NCI-H748 (cell line): ENCODE measurements around the gene SPOCK1.
"Not testable (repeated sequence)": the region's sequence is repeated elsewhere in the genome, so short reads cannot be mapped to it uniquely, and the experiment has no call there.

ENCODE experiments used
- DNase-seq: peaks from one replicate; lab custom pipeline; 2025; ENCODE audit not compliant: unreplicated experiment; lab: John Stamatoyannopoulos, UW

Gene SPOCK1

GRCh38 chr5:137269274-137269673 lies 229.9 kb downstream of the SPOCK1 start:
- no peak for DNase-seq

DNA sequence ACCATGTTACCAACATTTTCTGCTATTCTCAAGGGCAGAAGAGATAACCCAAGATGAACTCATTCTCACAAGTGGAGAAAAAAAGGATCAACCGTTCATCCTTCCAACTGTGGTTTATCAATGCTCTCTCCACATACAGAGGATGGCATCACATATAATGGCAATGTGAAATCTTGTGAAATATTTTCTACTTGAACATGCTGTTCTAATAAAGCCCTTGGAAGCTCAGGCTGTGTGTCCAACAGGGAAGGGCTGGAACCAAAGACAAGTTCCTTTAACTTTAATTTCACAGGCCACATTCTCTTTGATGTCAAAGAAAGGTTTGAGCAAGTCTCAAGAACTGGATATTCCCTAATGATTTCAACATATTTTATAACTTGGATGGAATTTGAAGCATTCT lies 230.5 kb downstream of the SPOCK1 start:
- no peak for DNase-seq

GRCh38 chr5:137266186-137266585 lies 232.9 kb downstream of the SPOCK1 start:
- DNase-seq: no peak

DNA sequence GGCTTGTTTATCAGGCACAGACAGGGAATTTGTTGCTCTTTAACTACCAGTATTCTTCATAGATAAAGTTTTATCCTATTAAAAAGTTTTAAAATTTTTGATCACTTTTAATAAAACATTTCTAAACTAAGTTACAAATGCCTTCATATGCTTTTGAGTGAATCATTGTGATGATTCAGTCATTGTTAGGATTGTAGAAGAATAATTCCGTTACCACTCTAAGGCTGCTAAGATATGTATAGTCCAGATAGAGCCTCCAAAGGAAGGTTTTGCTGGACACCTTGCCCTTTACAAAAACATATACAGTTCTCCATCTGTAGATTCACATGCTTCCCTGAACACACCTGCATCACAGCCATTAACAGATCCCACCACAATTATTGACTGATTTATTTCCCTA lies 233.7 kb downstream of the SPOCK1 start:
- DNase-seq: no peak

GRCh38 chr5:137264573-137264972 lies 234.6 kb downstream of the SPOCK1 start:
- no peak for DNase-seq

GRCh38 chr5:137264041-137264440 lies 235.1 kb downstream of the SPOCK1 start:
- no peak for DNase-seq

GRCh38 chr5:137263371-137264005 lies 235.6 kb downstream of the SPOCK1 start:
- no peak for DNase-seq

- DNase-seq: no peak
Measured at GRCh38 chr5:137262818-137263217, 236.3 kb downstream of the SPOCK1 start.

- no peak for DNase-seq
Measured at GRCh38 chr5:137260820-137261695, 238.1 kb downstream of the SPOCK1 start.

DNA sequence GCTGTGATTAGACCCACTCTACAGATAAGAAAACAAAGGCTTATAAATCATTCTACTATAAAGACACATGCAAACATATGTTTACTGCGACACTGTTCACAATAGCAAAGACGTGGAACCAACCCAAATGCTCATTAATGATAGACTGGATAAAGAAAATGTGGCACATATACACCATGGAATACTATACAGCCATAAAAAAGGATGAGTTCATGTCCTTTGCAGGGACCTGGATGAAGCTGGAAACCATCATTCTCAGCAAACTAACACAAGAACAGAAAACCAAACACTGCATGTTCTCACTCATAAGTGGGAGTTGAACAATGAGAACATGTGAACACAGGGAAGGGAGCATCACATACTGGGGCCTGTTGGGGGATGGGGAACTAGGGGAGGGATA lies 240.0 kb downstream of the SPOCK1 start:
- not testable (repeated sequence) for DNase-seq

GRCh38 chr5:137254119-137255090 lies 244.7 kb downstream of the SPOCK1 start:
- DNase-seq: no peak

DNA sequence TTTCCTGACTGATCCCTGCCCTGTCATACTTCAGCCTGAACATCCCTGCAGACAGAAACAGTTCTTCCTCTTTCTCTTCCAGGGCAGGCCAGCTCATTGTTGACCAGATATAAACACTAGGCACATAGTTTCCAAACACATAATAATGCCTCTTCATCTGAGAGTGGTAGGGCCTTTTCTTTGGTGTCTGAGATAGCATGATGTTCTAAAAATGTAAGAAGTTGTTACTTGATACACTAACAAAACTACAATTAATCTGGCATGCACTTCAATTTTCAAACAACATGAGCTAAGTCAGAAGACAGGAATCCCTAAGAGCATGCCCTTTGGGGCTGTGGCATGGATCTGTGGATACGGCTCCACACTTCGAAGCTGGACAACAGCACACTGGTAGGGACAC lies 246.6 kb downstream of the SPOCK1 start:
- no peak for DNase-seq

DNA sequence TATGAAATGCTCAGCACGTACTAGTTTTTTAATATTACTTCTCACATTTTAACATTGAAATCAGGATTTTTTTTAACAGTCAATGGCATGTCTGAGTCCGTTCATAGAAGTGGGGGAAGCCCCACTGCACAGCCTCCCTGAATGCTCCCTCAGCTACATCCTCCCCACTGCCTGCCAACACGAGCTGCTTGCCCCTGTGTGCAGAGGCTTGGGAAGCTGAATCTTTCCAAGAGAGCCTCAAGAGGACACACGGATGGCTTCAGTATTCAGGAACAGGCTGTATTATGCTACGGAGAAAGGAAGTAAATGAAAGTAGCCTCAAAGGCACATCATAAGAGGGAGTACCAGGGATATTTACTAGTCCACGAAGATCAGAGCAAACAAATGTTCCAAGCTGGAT lies 248.7 kb downstream of the SPOCK1 start:
- no peak for DNase-seq

DNA sequence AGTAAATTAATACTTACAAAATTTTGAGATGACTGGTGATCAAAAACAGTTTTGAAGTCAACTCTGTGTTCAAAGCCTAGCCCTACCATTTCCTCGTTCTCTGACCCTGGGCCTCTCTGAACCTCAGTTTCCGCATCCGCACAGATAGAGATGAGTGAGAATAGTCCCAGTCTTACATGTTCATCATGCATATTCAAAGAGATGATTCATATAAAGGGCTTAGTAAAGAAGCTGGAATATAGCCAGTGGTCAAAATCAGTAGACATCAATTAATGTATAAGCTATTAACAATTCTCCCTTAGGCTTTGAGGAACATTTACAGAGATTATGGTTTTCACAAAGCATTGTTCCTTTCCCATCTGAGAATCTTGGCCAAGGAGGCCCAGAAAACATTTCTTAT lies 250.6 kb downstream of the SPOCK1 start:
- DNase-seq: no peak

DNA sequence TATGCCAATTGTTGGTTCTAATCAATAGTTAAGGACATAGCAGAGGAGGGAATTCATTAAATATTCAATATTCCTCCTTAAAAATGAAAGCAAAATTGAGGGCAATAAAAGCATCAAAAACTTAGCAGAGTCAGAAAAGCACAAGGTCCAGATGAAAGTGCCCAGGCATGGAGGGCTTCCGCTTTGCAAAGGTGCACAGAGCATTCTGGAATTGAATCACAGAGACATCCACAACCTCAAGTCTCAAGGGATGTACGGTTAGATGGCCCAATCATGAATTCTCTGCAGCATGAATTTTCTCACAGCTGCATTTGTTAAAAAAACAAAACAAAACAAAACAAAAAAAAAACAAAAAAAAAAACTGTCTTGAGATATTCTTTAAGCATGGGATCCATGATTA lies 253.7 kb downstream of the SPOCK1 start:
- DNase-seq: no peak

- DNase-seq: no peak
Measured at GRCh38 chr5:137240285-137240684, 258.8 kb downstream of the SPOCK1 start.

GRCh38 chr5:137236849-137237507 lies 262.1 kb downstream of the SPOCK1 start:
- DNase-seq: no peak

DNA sequence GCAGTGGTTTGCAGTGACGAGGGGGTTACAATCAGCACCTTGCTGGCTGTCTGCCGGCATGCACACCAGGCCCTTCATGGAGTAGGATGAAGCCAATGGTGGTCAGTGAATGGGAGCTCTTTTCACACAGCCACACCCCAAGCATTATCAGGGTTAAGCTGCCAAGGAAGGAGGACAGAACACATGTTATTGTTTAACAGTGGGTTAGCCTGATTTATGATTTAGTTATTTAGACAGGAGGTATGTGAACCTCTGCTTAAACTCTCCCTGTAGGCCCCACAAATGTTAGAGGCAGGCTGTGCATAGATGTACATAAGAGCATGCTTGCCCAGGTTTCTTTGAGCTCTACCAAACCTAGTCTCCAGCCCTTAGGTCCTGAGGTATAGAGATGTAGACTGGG lies 262.9 kb downstream of the SPOCK1 start:
- no peak for DNase-seq

- no peak for DNase-seq
Measured at GRCh38 chr5:137234973-137235943, 263.9 kb downstream of the SPOCK1 start.

DNA sequence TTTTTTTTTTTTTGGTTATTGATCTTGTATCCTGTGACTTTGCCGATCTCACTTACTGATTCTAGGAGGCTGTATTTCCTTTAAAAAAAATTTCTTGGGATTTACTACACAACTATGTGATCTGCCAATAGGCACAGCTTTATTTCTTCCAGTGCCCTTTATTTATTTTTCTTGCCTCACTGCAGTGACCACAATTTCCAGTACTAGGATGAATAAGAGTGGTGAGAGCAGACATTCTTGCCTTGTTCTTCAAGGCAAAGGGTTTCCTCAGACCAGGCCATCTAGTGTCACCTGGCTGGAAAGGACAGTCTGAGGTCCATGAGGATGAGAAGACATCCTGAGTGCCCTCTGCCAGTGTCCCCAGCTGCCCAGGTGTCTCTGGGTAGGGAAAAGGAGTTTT lies 265.4 kb downstream of the SPOCK1 start:
- DNase-seq: no peak
